ENCODE results near the gene RNFT2.
"Not testable (repeated sequence)": the region's sequence is repeated elsewhere in the genome, so short reads cannot be mapped to it uniquely, and the experiment has no call there.

The RNFT2 gene

GRCh38 chr12:116799955-116800354 lies 61.8 kb downstream of the RNFT2 start:
- no peak for DNase-seq

GRCh38 chr12:116800918-116801317 lies 62.8 kb downstream of the RNFT2 start:
- no peak for DNase-seq

- DNase-seq, result no peak
Measured at GRCh38 chr12:116802018-116802417, 63.9 kb downstream of the RNFT2 start.

- DNase-seq, result no peak
Measured at GRCh38 chr12:116803013-116803736, 65.1 kb downstream of the RNFT2 start.

GRCh38 chr12:116804051-116804450 lies 65.9 kb downstream of the RNFT2 start:
- no peak for DNase-seq

- DNase-seq, result no peak
Measured at GRCh38 chr12:116806845-116807440, 68.8 kb downstream of the RNFT2 start.

- no peak for DNase-seq
Measured at GRCh38 chr12:116807546-116807945, 69.4 kb downstream of the RNFT2 start.

- no peak for DNase-seq
Measured at GRCh38 chr12:116808113-116809105, 70.3 kb downstream of the RNFT2 start.

GRCh38 chr12:116812238-116812637 lies 74.1 kb downstream of the RNFT2 start:
- no peak for DNase-seq

- no peak for DNase-seq
Measured at GRCh38 chr12:116813271-116814041, 75.3 kb downstream of the RNFT2 start.

- DNase-seq, result not testable (repeated sequence)
Measured at GRCh38 chr12:116814766-116815165, 76.7 kb downstream of the RNFT2 start.

- DNase-seq, result peak; percentile 17 to 18
Measured at GRCh38 chr12:116818341-116818856, 80.3 kb downstream of the RNFT2 start.

GRCh38 chr12:116818948-116819832 lies 81.1 kb downstream of the RNFT2 start:
- peak; percentile 89 to 92 for DNase-seq

- no peak for DNase-seq
Measured at GRCh38 chr12:116820064-116820656, 82.0 kb downstream of the RNFT2 start.

- no peak for DNase-seq
Measured at GRCh38 chr12:116821291-116821690, 83.2 kb downstream of the RNFT2 start.

- DNase-seq, result no peak
Measured at GRCh38 chr12:116827432-116827831, 89.3 kb downstream of the RNFT2 start.

GRCh38 chr12:116832353-116832752 lies 94.2 kb downstream of the RNFT2 start:
- no peak for DNase-seq

- no peak for DNase-seq
Measured at GRCh38 chr12:116833474-116833873, 95.4 kb downstream of the RNFT2 start.

GRCh38 chr12:116835484-116835883 lies 97.4 kb downstream of the RNFT2 start:
- DNase-seq, result no peak

- DNase-seq, result no peak
Measured at GRCh38 chr12:116837097-116837496, 99.0 kb downstream of the RNFT2 start.

GRCh38 chr12:116838365-116838764 lies 100.2 kb downstream of the RNFT2 start:
- no peak for DNase-seq

Data from stimulated activated CD4-positive, alpha-beta T cell treated with anti-CD3 and anti-CD28 coated beads, Interleukin-2, amount 100 ng/mL, for 24 hours (primary cell).